PFSK-1 (cell line): ENCODE data around the gene EML1.

ENCODE experiments used
- FOXP2 ChIP-seq: optimal IDR thresholded peaks from 2 replicates; pipeline ENCODE3; 2011; ENCODE audit warnings: borderline replicate concordance, control low read depth, inconsistent platforms; ENCODE audit not compliant: insufficient read depth; ENCODE audit errors: extremely low read length, extremely low read depth
- POLR2AphosphoS5 ChIP-seq: IDR thresholded peaks from 2 replicates; pipeline ENCODE4 v1.6.1; 2012; ENCODE audit warnings: low read depth, mild to moderate bottlenecking, control low read depth, low read length, moderate library complexity
- TAF1 ChIP-seq: IDR thresholded peaks from 2 replicates; pipeline ENCODE4 v1.6.1; 2012; ENCODE audit warnings: low read length, control low read depth, borderline replicate concordance; ENCODE audit not compliant: insufficient read depth

DNA sequence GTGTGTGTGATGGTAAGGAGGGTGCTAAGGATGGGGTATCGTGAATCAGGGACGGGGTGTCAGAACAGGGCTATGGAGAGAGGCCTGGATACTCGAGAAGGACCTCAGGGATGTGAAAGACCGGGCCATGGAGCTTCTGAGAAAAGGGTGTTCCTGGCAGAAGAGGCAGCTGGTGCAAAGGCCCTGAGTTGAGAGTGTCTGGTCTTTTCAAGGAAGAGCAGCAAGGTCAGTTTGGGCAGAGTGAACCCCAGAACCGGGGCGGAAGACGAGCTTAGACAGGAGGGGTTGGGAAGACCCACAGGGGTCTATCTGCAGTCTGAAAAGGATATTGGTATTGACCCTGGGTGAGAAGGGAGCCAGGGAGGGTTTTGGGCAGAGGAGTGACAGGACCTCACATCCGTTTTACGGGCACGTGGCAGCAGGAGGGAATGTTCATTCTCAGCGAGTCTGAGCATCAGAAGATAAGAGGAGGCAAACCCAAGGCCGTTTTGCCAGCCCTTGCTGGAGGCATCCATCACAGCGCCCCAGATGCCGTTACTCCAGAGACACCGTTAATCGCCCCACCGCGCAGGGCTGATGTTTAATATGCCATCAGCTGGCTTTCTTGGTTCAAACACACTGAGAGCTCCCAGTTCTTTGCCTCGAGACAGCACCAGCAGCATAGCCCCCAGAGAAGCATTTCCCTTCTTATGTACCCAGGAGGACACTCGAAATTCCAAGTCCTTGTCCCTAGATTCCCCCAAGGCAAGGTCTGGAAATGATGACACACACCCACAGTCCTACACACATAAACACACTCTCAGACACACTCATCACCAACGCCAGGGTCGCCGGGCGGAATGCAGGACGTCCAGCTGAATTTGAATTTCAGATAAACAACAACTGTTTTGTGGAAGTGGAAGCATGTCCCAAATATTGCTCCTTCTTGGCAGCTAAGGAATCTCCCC is 41.4 kb upstream of the EML1 start:
- no peak for TF ChIP-seq POLR2AphosphoS5
- no peak for TF ChIP-seq FOXP2
- TF ChIP-seq TAF1 = no peak
